Activated naive CD8-positive, alpha-beta T cell treated with anti-CD3 and anti-CD28 coated beads, Interleukin-2, amount 10 ng/mL, durations not matched to agents 7 days and 5 days (primary cell): ENCODE data around the gene MYO9B. TPM values are rescaled to one million over a fixed set of nuclear protein-coding genes. Genes with fewer than 3 reads are reported as not detected.

Experiments
- total RNA-seq, 2 experiments: library from RNA; stranded (reverse); gene quantifications; one replicate each; pipeline ENCODE4 v1.2.3, GENCODE V29; 2021

The MYO9B gene
- total RNA-seq, 2 experiments from 2014 or later = 275 to 285 TPM

Other genes with a start within 250 kb of the MYO9B start
- 10 to 100 TPM; 49.3 to 50.3 TPM for gene SIN3B, start 246.4 kb upstream of the MYO9B start, total RNA-seq
- gene F2RL3, start 186.8 kb upstream of the MYO9B start, total RNA-seq = under 1 TPM; 0.14 to 0.17 TPM
- gene CPAMD8, start 49.0 kb upstream of the MYO9B start, total RNA-seq = under 1 TPM; 0.42 to 0.68 TPM
- 10 to 100 TPM; 50.7 to 51.7 TPM for gene HAUS8, start 325 bp upstream of the MYO9B start, total RNA-seq
- gene USE1, start 139.6 kb downstream of the MYO9B start, total RNA-seq = 10 to 100 TPM; 30.1 to 31.8 TPM
- gene OCEL1, start 150.4 kb downstream of the MYO9B start, total RNA-seq = 10 to 100 TPM; 31.8 to 39.0 TPM
- gene NR2F6, start 170.1 kb downstream of the MYO9B start, total RNA-seq = 1 to 10 TPM; 2.3 to 3.0 TPM
- gene USHBP1, start 189.0 kb downstream of the MYO9B start, total RNA-seq = not detected
- 100 to 1,000 TPM; 104 to 112 TPM for gene BABAM1, start 191.7 kb downstream of the MYO9B start, total RNA-seq
- 1 to 10 TPM; 5.7 to 5.8 TPM for gene ANKLE1, start 206.1 kb downstream of the MYO9B start, total RNA-seq
- gene ABHD8, start 227.6 kb downstream of the MYO9B start, total RNA-seq = 10 to 100 TPM; 12.4 to 12.9 TPM
- 10 to 100 TPM; 88.0 to 92.8 TPM for gene MRPL34, start 230.1 kb downstream of the MYO9B start, total RNA-seq
- gene DDA1, start 233.8 kb downstream of the MYO9B start, total RNA-seq = 10 to 100 TPM; 44.1 to 46.7 TPM